ENCODE measurements around the gene SLC19A3.
A peak's percentile ranks its signal among the peaks of the same experiment; 100 is the strongest.

Gene SLC19A3

DNA sequence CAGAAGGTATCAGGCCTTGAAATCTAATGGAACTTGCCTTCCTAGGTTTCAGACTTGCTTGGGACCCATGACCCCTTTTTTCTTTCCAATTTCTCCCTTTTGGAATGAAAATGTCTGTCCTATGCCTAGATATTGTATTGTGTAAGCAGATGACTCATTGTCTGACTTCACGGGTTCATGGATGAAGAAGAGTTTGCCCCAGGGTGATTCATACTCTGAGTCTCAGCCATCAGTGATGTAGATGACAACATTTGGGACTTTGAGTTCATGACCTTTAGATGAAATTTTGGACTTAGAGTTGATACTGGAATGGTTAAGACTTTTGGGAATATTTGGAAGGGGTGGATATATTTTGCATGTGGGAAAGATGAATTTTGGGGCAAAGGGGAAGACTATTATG, 62.4 kb downstream of the SLC19A3 start:
- no peaks in the 10 kb centered on the region for H3K9me3 ChIP-seq (ENCODE audit: severe bottlenecking)
- no peaks in the 10 kb centered on the region for H3K36me3 ChIP-seq (ENCODE audit: low read depth)
- TF ChIP-seq CTCF (IDR thresholded peaks at IDR 0.05; ENCODE audit: poor library complexity, severe bottlenecking): no peak
- no peaks in the 10 kb centered on the region for H3K27me3 ChIP-seq (ENCODE audit: insufficient read depth, poor library complexity, severe bottlenecking)
- no peak overlapping the region for H3K4me3 ChIP-seq (ENCODE audit: severe bottlenecking)
- no peak for DNase-seq (ENCODE audit: low spot score)
- no peak overlapping the region for H3K27ac ChIP-seq (ENCODE audit: poor library complexity, severe bottlenecking)
- peaks cover 27% of the 10 kb centered on the region for H3K4me1 ChIP-seq (ENCODE audit: insufficient read depth, poor library complexity, severe bottlenecking)
- ATAC-seq (ENCODE audit: low read depth): peak; percentile 82

DNA sequence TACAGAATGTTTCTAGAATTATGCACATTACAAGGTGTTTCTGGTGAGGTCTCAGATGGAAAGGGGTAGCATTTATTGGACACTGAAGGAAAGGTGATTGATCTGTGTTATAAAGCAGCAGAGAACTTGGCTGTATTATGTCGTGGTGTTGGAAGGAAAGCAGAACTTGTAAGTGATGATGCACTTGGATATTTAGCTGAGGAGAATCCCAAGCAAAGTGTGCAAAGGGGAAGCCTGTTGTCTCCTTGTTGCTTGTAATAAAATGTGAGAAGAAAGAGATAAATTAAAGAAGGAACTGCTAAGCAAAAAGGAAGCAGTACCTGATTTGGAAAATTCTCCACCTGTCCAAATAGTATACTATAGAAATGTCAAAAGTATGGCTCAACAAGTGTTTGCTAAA, 63.4 kb downstream of the SLC19A3 start:
- Histone ChIP-seq H3K9me3 (ENCODE audit: severe bottlenecking) (no peaks in the 10 kb centered on the region), H3K27me3 (ENCODE audit: insufficient read depth, poor library complexity, severe bottlenecking) (no peaks in the 10 kb centered on the region), H3K4me1 (ENCODE audit: insufficient read depth, poor library complexity, severe bottlenecking) (peaks cover 27% of the 10 kb centered on the region), H3K27ac (ENCODE audit: poor library complexity, severe bottlenecking) (no peak overlapping the region), H3K36me3 (ENCODE audit: low read depth) (no peaks in the 10 kb centered on the region), H3K4me3 (ENCODE audit: severe bottlenecking) (no peak overlapping the region)
- no peak for TF ChIP-seq CTCF (IDR thresholded peaks at IDR 0.05; ENCODE audit: poor library complexity, severe bottlenecking)
- DNase-seq (ENCODE audit: low spot score): no peak
- ATAC-seq (ENCODE audit: low read depth): no peak

GRCh38 chr2:227653419-227653818, 64.4 kb downstream of the SLC19A3 start:
- no peak for TF ChIP-seq CTCF (IDR thresholded peaks at IDR 0.05; ENCODE audit: poor library complexity, severe bottlenecking)
- Histone ChIP-seq H3K36me3 (ENCODE audit: low read depth) (no peaks in the 10 kb centered on the region), H3K9me3 (ENCODE audit: severe bottlenecking) (no peaks in the 10 kb centered on the region), H3K27me3 (ENCODE audit: insufficient read depth, poor library complexity, severe bottlenecking) (no peaks in the 10 kb centered on the region), H3K4me3 (ENCODE audit: severe bottlenecking) (no peak overlapping the region), H3K27ac (ENCODE audit: poor library complexity, severe bottlenecking) (peak overlapping the region; percentile 30), H3K4me1 (ENCODE audit: insufficient read depth, poor library complexity, severe bottlenecking) (peaks cover 27% of the 10 kb centered on the region)
- peak; percentile 66 for ATAC-seq (ENCODE audit: low read depth)
- DNase-seq (ENCODE audit: low spot score): no peak

DNA sequence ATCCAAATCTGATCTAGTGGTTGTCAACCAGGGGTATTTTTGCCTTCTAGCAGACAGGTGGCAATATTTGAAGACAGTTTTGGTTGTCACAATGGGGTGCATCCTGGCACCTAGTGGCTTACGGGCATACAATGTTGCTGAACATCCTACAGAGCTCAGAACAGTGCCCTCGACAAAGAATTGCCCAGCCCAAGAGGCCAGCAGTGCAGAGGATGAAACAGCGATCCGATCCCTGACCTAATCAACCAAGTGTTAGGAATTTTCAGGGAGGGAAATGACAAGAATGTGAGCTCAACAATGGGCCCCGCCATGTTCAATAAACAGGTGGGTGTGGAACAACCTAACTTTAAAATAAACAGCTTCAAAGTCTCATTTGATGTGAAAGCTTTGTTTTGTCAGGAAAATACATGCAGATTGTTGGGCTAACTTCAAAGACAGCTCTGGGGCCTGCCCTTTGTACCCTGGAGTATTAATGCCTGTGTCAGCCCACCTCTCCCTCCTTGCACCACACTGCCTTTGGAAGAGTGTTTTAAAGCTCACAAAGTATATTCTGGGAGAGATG, 73.8 kb downstream of the SLC19A3 start:
- no peak overlapping the region for H3K27ac ChIP-seq (ENCODE audit: poor library complexity, severe bottlenecking)
- H3K4me1 ChIP-seq (ENCODE audit: insufficient read depth, poor library complexity, severe bottlenecking): no peaks in the 10 kb centered on the region
- H3K4me3 ChIP-seq (ENCODE audit: severe bottlenecking): no peak overlapping the region
- no peaks in the 10 kb centered on the region for H3K36me3 ChIP-seq (ENCODE audit: low read depth)
- H3K9me3 ChIP-seq (ENCODE audit: severe bottlenecking): no peaks in the 10 kb centered on the region
- DNase-seq (ENCODE audit: low spot score): no peak
- no peaks in the 10 kb centered on the region for H3K27me3 ChIP-seq (ENCODE audit: insufficient read depth, poor library complexity, severe bottlenecking)
- no peak for ATAC-seq (ENCODE audit: low read depth)
- no peak for TF ChIP-seq CTCF (IDR thresholded peaks at IDR 0.05; ENCODE audit: poor library complexity, severe bottlenecking)

DNA sequence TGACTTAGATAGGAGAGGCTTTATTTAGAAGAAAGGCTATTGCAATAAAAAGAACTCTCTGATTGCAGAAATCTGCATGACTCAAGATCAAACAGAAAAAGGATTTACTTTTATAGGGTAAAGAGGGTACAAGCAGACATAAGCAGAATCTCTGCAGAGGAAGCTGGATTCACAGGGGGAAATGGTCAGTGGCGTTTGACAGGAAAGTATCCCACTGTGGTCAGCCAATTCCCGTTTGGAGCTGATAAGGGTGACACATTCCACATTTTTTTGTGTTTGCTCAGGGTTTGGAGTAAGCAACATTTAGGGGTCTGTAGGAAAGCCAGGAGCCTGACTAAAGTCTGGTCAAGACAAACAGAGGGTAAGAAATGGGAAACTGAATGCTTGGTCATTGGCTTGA, 75.2 kb downstream of the SLC19A3 start:
- no peak for ATAC-seq (ENCODE audit: low read depth)
- no peak for DNase-seq (ENCODE audit: low spot score)
- no peaks in the 10 kb centered on the region for H3K27me3 ChIP-seq (ENCODE audit: insufficient read depth, poor library complexity, severe bottlenecking)

More for the DNA sequence above, 75.2 kb downstream of the SLC19A3 start:
- Histone ChIP-seq H3K4me1 (ENCODE audit: insufficient read depth, poor library complexity, severe bottlenecking) (no peaks in the 10 kb centered on the region), H3K36me3 (ENCODE audit: low read depth) (no peaks in the 10 kb centered on the region), H3K9me3 (ENCODE audit: severe bottlenecking) (no peaks in the 10 kb centered on the region), H3K27ac (ENCODE audit: poor library complexity, severe bottlenecking) (no peak overlapping the region), H3K4me3 (ENCODE audit: severe bottlenecking) (no peak overlapping the region)
- TF ChIP-seq CTCF (IDR thresholded peaks at IDR 0.05; ENCODE audit: poor library complexity, severe bottlenecking): no peak
